GM13977 (cell line): ENCODE measurements around the gene RASSF4.

Experiments used
- DNase-seq: peaks from one replicate; pipeline ENCODE4 v3.0.0; 2012; ENCODE audit warnings: low spot score
- in situ Hi-C: fragments of 300-500 bp; cut with MboI; formaldehyde crosslinking; loops from one replicate; pipeline ENCODE4 v1.12.0; 2022; ENCODE audit warnings: low sequenced_read_pairs, low pct_unique_long_range_greater_than_20kb, mixed read lengths, inconsistent platforms; ENCODE audit not compliant: unreplicated experiment
- TF ChIP-seq, protein P1 (sequence below): IDR thresholded peaks from 2 replicates; pipeline ENCODE4 v1.5.1; 2012; ENCODE audit warnings: mild to moderate bottlenecking, control low read depth; ENCODE audit not compliant: insufficient read depth; ENCODE audit errors: extremely low read depth, missing control alignments

Gene RASSF4

GRCh38 chr10:44972874-44973306 lies 13.3 kb downstream of the RASSF4 start:
- DNase-seq = no peak
- TF ChIP-seq, protein P1, sequence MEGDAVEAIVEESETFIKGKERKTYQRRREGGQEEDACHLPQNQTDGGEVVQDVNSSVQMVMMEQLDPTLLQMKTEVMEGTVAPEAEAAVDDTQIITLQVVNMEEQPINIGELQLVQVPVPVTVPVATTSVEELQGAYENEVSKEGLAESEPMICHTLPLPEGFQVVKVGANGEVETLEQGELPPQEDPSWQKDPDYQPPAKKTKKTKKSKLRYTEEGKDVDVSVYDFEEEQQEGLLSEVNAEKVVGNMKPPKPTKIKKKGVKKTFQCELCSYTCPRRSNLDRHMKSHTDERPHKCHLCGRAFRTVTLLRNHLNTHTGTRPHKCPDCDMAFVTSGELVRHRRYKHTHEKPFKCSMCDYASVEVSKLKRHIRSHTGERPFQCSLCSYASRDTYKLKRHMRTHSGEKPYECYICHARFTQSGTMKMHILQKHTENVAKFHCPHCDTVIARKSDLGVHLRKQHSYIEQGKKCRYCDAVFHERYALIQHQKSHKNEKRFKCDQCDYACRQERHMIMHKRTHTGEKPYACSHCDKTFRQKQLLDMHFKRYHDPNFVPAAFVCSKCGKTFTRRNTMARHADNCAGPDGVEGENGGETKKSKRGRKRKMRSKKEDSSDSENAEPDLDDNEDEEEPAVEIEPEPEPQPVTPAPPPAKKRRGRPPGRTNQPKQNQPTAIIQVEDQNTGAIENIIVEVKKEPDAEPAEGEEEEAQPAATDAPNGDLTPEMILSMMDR = no peak
- in situ Hi-C loops = no loop called here

- TF ChIP-seq, protein P1 = no peak
- DNase-seq = peak; percentile 45
- in situ Hi-C loops = no loop called here
Observed at GRCh38 chr10:44973323-44974081, 13.9 kb downstream of the RASSF4 start.

GRCh38 chr10:44974082-44974627 lies 14.6 kb downstream of the RASSF4 start:
- in situ Hi-C loops = no loop called here
- TF ChIP-seq, protein P1 = no peak
- no peak for DNase-seq

DNA sequence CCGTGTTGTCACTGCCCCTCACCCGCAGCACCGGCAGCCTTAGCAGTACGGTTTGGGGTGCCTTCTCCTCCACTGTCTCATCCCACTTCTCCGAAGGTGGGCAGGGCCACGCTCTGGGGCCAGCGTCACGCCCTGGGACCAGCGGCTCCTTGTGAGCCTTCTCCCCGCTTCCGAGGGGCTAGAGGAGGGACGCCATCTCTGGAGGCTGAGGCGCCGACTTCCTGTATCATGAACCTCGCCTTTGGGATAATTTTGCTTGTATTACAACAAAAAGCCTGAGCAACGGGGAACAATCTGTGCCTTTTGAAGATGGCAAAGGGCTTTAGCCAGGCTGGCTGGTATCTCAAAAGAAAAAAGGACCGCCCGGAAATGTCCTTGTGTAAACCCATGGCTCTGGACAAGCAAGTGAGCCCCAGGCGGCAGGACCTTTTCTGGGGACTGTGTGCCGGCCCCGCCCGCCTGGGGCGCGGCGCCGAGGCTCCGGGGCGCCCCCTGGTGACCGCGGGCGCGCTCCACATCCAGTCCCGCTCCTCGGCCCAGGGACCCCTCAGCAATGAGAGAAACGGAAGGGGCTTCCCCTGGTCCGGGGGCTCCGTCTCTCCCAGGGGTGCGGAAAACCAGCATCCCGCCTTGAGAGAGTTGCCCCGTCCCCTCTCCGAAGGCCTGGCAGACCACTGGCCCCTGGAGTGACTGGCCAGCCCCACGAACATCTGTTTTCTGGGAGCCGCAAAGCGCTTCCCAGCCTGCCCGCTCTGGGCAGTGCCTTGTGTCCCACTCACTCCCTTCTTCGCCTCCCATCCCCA lies 15.2 kb downstream of the RASSF4 start:
- in situ Hi-C loops = no loop called here

DNA sequence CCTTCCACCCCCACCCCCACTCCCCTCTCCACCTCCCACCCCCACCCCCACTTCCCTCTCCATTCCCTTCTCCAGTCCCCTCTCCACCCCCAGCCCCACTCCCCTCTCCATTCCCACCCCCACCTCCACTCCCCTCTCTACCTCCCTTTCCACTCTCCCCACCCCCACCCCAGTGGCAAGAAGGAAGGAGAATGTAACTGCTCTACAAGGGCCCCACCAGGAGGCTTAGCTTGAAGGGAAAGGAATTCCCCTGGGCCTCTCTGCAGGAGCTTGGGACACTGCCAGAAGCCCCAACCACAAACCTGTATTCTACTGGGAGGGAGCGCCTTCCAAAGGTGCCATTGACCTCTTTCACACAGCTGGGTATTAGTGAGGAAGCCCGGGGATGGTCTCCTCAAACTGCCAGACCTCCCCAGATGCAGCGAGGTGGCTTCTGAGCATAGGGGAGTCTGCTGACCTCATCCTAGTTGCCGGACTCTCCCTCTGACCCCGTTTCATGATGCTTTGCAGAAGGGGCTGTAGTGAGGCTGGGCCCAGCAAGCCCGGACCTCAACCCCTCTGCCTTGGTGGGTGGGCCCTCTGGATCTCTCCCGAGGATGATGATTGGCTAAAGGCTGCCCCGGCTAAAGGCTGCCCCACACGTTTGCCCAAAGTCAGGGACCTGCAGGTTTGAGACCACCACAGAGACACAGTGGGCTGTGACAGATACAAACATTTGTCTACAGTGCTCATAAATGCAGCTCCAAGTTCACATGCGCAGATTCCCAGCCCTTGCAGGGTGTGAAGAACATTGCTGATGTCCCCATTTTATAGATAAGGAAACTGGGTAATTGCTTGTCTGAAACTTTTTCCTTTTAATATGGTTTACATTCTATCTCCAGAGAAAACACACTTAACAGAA lies 16.1 kb downstream of the RASSF4 start:
- in situ Hi-C loops = no loop called here
- DNase-seq = no peak
- TF ChIP-seq, protein P1 = no peak

More for the DNA sequence above, 15.2 kb downstream of the RASSF4 start:
- TF ChIP-seq, protein P1 = peak; percentile 95
- DNase-seq = peak; percentile 86
